HK-2 (cell line): Measurements from ENCODE around the gene FAM174B.

Source experiments
- DNase-seq: peaks from one replicate; pipeline ENCODE4 v3.0.0-alpha.2; 2018; ENCODE audit not compliant: unreplicated experiment

The FAM174B gene

GRCh38 chr15:92569778-92570177 is 85.8 kb downstream of the FAM174B start:
- no peak for DNase-seq
